Epithelial cell of prostate (primary cell): ENCODE measurements around the gene PRODH.
"Not testable (repeated sequence)": the region's sequence is repeated elsewhere in the genome, so short reads cannot be mapped to it uniquely, and the experiment has no call there.

Experiments used
- DNase-seq: peaks from one replicate; pipeline ENCODE4 v3.0.0-alpha.2; 2011; ENCODE audit warnings: low read depth, low spot score
- H3K27ac ChIP-seq: fragments of 450-650 bp; 2 replicates; pipeline ENCODE4 v1.5.1; 2017; ENCODE audit warnings: mild to moderate bottlenecking

The PRODH gene

GRCh38 chr22:18915550-18915949, 20.5 kb downstream of the PRODH start:
- H3K27ac ChIP-seq, DNase-seq: not testable (repeated sequence)

DNA sequence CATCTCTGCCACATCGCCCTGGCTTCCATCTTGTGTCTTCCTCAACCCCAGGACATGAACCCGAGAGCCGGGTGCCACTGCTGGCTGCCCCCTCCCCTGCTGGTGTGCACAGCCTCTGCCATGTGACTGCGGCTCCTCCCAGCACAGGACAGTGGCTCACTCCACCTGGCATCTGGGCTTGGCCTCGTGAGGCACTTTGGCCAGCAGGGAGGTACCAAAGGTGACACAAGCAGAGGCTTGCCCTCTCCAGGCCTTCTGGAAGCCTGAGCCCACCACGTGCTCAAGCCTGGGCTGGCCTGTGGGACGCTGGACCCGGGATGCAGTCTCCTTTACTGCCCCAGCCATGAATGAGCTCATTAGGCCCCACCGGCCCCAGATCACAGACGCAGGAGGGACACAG, 21.5 kb downstream of the PRODH start:
- not testable (repeated sequence) for H3K27ac ChIP-seq, DNase-seq

- DNase-seq = not testable (repeated sequence)
Measured at GRCh38 chr22:18912264-18912946, 23.7 kb downstream of the PRODH start.

DNA sequence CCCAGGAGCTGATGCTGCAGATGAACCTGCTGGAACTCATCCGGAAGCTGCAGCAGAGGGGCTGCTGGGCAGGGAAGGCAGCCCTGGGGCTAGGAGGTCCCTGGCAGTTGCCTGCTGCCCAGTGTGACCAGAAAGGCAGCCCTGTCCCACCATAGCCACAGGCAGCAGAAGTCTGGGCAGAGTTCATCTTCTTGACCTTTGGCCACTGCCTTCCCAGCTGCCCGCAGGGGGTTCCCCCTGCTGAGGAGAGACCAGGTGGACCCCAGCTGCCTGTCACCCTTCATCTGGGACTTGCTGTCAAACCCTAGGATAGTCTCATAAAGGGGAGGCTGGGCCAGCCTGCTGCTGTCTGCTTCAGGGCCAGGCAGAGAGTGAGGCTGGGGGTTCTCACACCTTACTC, 24.6 kb downstream of the PRODH start:
- not testable (repeated sequence) for H3K27ac ChIP-seq, DNase-seq

More at GRCh38 chr22:18912264-18912946, 23.7 kb downstream of the PRODH start:
- not testable (repeated sequence) for H3K27ac ChIP-seq

DNA sequence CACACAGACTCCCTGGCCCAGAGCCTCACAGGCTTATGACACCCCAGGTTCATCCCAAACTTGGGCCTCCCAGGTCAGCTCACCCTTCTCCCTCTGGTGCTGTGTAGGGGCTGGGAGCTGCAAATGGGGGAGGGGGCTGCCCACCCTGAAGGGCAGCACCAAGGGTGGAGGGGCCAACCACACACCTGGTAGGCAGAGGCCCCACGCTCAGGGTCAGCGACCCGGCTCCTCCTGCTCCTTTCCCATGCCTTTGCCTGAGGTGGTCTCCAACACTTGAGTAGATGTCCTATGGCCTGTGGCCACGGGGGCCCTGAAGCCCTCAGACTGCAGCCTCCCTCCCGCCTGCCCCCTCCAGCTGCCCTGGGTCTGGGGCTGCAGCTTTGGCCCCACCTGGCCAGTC, 26.5 kb downstream of the PRODH start:
- H3K27ac ChIP-seq = no peak overlapping the region
- DNase-seq = no peak

DNA sequence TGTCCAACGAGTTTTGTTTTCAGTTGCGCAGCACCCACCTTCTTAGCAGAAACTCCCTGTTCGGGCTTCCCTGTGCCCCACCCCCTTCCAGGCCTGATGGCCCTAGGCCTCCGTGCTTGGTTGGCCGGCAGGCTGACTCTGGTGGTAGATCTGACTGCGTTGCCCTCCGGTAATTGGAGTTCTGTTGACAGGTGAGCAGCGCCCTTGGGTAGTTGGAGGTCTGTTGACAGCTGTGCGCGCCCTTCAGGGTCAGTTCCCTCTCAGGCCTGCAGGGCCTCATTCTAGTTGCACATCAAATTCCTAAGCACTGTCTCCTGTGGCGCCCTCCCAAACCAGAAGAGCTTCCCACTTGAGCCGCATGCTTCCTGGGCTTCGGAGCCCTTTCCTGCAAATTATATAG, 29.2 kb downstream of the PRODH start:
- no peak overlapping the region for H3K27ac ChIP-seq
- no peak for DNase-seq

- not testable (repeated sequence) for H3K27ac ChIP-seq, DNase-seq
Measured at GRCh38 chr22:18906410-18906745, 29.7 kb downstream of the PRODH start.

DNA sequence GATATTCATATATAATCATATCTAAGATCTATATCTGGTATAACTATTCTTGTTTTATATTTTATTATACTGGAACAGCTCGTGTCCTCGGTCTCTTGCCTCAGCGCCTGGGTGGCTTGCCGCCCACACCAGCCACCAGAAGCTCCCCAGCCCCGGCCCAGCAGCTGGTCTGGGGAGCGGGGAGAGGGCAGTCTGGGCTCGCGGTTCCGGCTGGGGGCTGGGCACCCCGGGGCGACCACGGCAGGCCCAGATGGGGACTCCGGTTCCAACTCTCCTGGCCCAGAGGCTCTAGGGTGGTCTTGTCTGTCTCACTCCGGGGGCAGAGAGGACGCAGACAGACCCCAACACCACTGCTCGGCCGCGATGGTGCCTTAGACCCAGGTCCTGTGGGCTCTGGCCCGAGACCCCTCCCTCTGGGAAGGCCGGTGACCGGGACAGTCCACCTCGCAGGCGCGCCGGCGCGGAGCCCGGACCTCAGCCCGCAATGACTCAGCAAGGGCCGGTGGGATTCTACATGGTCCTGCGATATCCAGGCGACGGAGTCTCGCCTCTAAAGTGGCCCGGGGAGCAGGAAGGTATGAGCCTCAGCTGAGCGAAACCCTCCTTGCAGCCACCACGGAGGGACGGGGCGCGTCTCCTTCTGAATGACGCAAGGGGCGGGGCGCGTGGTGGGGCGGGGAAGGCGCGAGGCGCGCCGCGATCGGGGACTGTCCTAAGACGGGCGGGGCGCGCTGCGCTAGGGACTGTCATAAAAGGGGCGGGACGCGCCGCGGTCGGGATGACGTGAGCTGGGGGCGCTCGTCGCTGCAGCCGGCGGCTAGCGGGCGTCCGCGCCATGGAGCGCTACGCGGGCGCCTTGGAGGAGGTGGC, 30.3 kb downstream of the PRODH start, which contains the start of gene DGCR6:
Gene DGCR6 (plus strand): TSS at position 781 of the 870 bp plus-strand sequence. CDS start 55 bp downstream, at position 836.
- no peak within 1 kb of the TSS for H3K27ac ChIP-seq
- no peak for DNase-seq

- not testable (repeated sequence) for H3K27ac ChIP-seq, DNase-seq
Measured at GRCh38 chr22:18896037-18896657, 39.9 kb downstream of the PRODH start.

DNA sequence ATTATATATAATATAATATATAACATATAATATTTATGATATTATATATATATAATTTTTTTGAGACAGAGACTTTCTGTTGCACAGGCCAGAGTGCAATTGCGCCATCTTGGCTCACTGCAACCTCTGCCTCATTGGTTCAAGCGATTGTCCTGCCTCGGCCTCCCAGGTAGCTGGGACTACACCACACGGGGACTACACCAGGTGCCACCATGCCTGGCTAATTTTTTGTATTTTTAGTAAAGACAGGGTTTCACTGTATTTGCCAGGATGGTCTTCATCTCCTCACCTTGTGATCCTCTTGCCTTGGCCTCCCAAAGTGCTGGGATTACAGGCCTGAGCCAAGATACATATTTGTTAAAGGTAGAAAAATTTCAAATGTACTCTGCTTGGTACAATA, 42.3 kb downstream of the PRODH start:
- DNase-seq = not testable (repeated sequence)

DNA sequence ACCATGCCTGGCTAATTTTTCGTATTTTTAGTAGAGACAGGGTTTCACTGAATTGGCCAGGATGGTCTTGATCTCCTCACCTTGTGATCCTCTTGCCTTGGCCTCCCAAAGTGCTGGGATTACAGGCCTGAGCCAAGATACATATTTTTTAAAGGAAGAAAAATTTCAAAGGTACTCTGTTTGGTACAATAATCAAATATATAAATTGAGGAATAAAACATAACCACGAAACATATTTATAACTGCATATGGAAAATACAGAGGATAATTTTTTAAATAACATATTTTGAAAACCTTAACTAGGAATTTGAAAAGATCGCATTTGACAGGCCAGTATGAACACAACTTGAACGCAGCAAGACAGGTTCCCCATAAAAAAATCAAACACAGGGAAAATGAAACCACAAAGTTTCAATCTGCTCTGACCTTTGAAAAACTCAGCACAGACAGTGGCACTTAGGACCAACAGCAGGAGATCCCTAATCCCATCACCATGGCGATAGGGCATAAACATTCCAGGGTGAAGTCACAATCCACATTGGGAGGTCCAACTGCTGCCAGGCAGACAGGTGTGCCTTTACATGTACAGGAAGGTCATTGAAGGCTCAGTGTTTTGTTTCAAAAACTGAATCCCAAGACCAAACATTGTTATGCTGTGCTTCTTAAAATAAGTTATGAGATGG, 45.4 kb downstream of the PRODH start:
- DNase-seq, H3K27ac ChIP-seq: not testable (repeated sequence)

More for the DNA sequence above, 42.3 kb downstream of the PRODH start:
- H3K27ac ChIP-seq = not testable (repeated sequence)

- DNase-seq = no peak
- no peak overlapping the region for H3K27ac ChIP-seq
Measured at GRCh38 chr22:18888115-18888514, 48.0 kb downstream of the PRODH start.

- H3K27ac ChIP-seq, DNase-seq: not testable (repeated sequence)
Measured at GRCh38 chr22:18884465-18884864, 51.6 kb downstream of the PRODH start.

GRCh38 chr22:18881260-18881659, 54.8 kb downstream of the PRODH start:
- not testable (repeated sequence) for DNase-seq, H3K27ac ChIP-seq
